SU-DHL-6 (cell line): ENCODE measurements around the gene HECTD4.
"Not testable (repeated sequence)": the region's sequence is repeated elsewhere in the genome, so short reads cannot be mapped to it uniquely, and the experiment has no call there.

Experiments used
- H2AFZ ChIP-seq: fragments of 200-600 bp; sonication (generic); 2 replicates; pipeline ENCODE4 v1.6.1; 2014; ENCODE audit warnings: low read depth, mild to moderate bottlenecking, moderate library complexity, mixed read lengths, antibody characterized with exemption, low read length; ENCODE audit not compliant: severe bottlenecking
- H3F3A ChIP-seq: fragments of 200-600 bp; shearing (Covaris generic); 2 replicates; pipeline ENCODE4 v1.6.0; 2016; ENCODE audit warnings: antibody characterized with exemption, mild to moderate bottlenecking; ENCODE audit not compliant: insufficient read depth
- H3K27ac ChIP-seq: fragments of 200-600 bp; sonication (generic); 2 replicates; pipeline ENCODE4 v1.5.1; 2016; ENCODE audit warnings: low read depth, mild to moderate bottlenecking, low read length, moderate library complexity, mixed read lengths
- H3K27me3 ChIP-seq: fragments of 200-600 bp; sonication (generic), shearing (Covaris generic); 2 replicates; pipeline ENCODE4 v1.6.0; 2014; ENCODE audit warnings: mild to moderate bottlenecking, low read length
- H3K36me3 ChIP-seq: fragments of 200-600 bp; sonication (generic); 2 replicates; pipeline ENCODE4 v1.6.1; 2014; ENCODE audit warnings: mild to moderate bottlenecking, low read length, mixed read lengths
- H3K4me2 ChIP-seq: fragments of 300-600, 200-600 bp; shearing (Covaris generic), sonication (generic); 2 replicates; pipeline ENCODE4 v1.6.0; 2014; ENCODE audit warnings: low read length, low read depth, mild to moderate bottlenecking; ENCODE audit not compliant: poor library complexity, severe bottlenecking
- H3K4me3 ChIP-seq: fragments of 200-600 bp; sonication (generic); 2 replicates; pipeline ENCODE4 v1.5.1; 2014; ENCODE audit warnings: antibody characterized with exemption, low read length, mild to moderate bottlenecking, mixed read lengths; ENCODE audit not compliant: insufficient read depth, poor library complexity, severe bottlenecking
- H3K79me2 ChIP-seq: fragments of 200-600 bp; sonication (generic); 2 replicates; pipeline ENCODE4 v1.6.1; 2014; ENCODE audit warnings: mild to moderate bottlenecking, low read length, moderate library complexity; ENCODE audit not compliant: insufficient read depth
- H3K9ac ChIP-seq: fragments of 200-600 bp; sonication (generic); 2 replicates; pipeline ENCODE4 v1.7.0; 2014; ENCODE audit warnings: mild to moderate bottlenecking, low read length
- H3K9me2 ChIP-seq: fragments of 200-600 bp; sonication (generic); replicated peaks from 2 replicates; pipeline ENCODE4 v1.6.1; 2014; ENCODE audit warnings: low read length; ENCODE audit not compliant: insufficient read depth
- H3K9me3 ChIP-seq: fragments of 200-600 bp; sonication (generic); 2 replicates; pipeline ENCODE4 v1.6.1; 2014; ENCODE audit warnings: low read length, mixed read lengths; ENCODE audit not compliant: insufficient read depth
- H4K20me1 ChIP-seq: fragments of 200-600 bp; sonication (generic); 2 replicates; pipeline ENCODE4 v1.6.1; 2014; ENCODE audit warnings: low read depth, mild to moderate bottlenecking, antibody characterized with exemption, low read length, moderate library complexity, mixed read lengths
- CTCF ChIP-seq: fragments of 200-600 bp; sonication (generic); IDR thresholded peaks from one replicate; pipeline ENCODE4 v1.5.1; 2017; ENCODE audit warnings: antibody characterized with exemption, mild to moderate bottlenecking, low read length, moderate library complexity; ENCODE audit not compliant: insufficient read depth, poor library complexity, severe bottlenecking
- EZH2phosphoT487 ChIP-seq: fragments of 200-600 bp; sonication (generic), shearing (Covaris generic); conservative IDR thresholded peaks from 2 replicates; pipeline ENCODE4 v1.6.1; 2018; ENCODE audit warnings: mild to moderate bottlenecking, antibody characterized with exemption, low read length, moderate library complexity, mixed read lengths

The HECTD4 gene

GRCh38 chr12:112418608-112419296 lies 36.5 kb upstream of the HECTD4 start, which contains the start of gene PTPN11:
TSS of gene PTPN11 (plus strand) at chr12:112418947. CDS start at chr12:112419112, 165 bp downstream.
- Histone ChIP-seq H3K9me2 (no peaks in the 10 kb centered on the region), H3K36me3 (no peaks in the 10 kb centered on the region), H3K4me2 (peak within 1 kb of the TSS; percentile 84), H3K4me3 (peak within 1 kb of the TSS; percentile 82), H4K20me1 (peaks cover 6% of the 10 kb centered on the region), H2AFZ (peak within 1 kb of the TSS; percentile 74), H3F3A (no peaks in the 10 kb centered on the region), H3K79me2 (peaks cover 49% of the 10 kb centered on the region), H3K27ac (peak within 1 kb of the TSS; percentile 43), H3K27me3 (no peaks in the 10 kb centered on the region), H3K9me3 (no peaks in the 10 kb centered on the region), H3K9ac (peak within 1 kb of the TSS; percentile 84)
- peak; percentile 69 for TF ChIP-seq CTCF
- TF ChIP-seq EZH2phosphoT487 = no peak

DNA sequence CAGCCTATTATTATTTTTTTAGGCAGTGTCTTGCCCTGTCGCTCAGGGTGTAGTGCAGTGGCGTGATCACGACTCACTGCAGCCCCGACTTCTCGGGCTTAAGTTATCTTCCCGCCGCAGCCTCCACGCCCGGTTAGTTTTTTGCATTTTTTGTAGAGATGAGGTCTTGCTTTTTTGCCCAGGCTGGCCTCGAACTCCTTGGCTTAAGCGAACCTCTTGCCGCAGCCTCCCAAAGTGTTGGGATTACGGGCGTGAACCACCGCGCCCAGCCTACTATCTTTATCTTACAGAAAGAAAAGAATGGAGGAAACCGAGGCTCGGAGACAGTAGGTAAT lies 36.0 kb upstream of the HECTD4 start:
- no peaks in the 10 kb centered on the region for H3K36me3 ChIP-seq
- peaks cover 6% of the 10 kb centered on the region for H4K20me1 ChIP-seq
- H3K9ac ChIP-seq = peak overlapping the region; percentile 84
- no peaks in the 10 kb centered on the region for H3K27me3 ChIP-seq
- TF ChIP-seq CTCF (no peak), EZH2phosphoT487 (no peak)
- H3K79me2 ChIP-seq = peaks cover 44% of the 10 kb centered on the region
- H3K9me3 ChIP-seq = no peaks in the 10 kb centered on the region
- H3K4me2 ChIP-seq = peak overlapping the region; percentile 84
- no peaks in the 10 kb centered on the region for H3K9me2 ChIP-seq
- H2AFZ ChIP-seq = peak overlapping the region; percentile 74
- peak overlapping the region; percentile 43 for H3K27ac ChIP-seq
- H3K4me3 ChIP-seq = peak overlapping the region; percentile 82
- H3F3A ChIP-seq = no peaks in the 10 kb centered on the region

DNA sequence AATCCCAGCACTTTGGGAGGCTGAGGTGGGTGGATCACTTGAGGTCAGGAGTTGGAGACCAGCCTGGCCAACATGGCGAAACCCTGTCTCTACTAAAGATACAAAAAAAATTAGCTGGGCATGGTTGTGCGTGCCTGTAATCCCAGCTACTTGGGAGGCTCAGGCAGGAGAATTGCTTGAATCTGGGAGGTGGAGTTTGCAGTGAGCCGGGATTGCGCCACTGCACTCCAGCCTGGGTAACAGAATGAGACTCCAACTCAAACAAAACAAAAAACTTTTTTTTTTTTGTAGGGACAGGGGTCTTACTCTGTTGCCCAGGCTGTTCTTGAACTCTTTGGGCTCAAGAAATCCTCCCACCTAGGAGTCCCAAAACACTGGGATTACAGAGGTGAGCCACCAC lies 33.2 kb upstream of the HECTD4 start:
- H3K27me3 ChIP-seq, H4K20me1 ChIP-seq, H3K36me3 ChIP-seq, H3K9ac ChIP-seq, H3K4me3 ChIP-seq, H2AFZ ChIP-seq, H3K9me2 ChIP-seq, H3K9me3 ChIP-seq, H3K27ac ChIP-seq, H3F3A ChIP-seq, H3K4me2 ChIP-seq: not testable (repeated sequence)
- peaks cover 16% of the 10 kb centered on the region for H3K79me2 ChIP-seq

DNA sequence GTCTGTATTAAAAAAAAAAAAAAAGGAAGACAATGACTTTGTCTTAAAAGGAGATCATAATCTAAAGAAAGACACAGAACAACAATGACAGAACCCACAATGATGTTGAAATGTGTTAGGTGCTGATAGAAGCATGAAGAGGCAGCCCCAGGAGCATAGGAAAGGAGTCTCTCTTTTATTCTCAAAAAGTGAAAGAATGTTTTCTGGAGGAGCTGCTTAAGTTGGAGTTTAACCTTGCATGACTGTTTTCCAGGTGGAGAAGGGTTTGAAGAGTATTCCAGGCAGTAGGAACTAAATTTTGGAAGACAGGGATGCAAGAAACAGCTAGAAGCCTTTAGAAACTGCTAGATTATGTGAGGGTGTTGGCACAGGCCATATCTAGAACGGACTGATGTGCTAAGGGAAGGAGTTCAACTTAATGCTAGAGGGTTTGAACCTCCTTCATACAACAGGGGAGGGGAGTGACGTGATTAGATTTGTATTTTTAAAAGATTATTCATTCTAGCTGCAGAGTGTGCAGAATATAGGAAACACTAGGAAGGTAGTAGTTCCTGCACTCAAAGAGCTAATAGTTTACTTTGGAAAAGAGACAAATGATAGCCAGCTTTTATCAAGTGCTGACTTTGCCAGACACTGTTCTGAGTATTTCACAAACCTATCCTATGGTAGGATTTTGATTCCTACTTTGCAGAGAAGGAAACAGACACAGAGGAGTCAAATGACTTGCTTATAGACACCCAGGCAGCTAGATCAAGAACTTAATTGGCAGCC lies 31.8 kb upstream of the HECTD4 start:
- Histone ChIP-seq H3K9me2 (no peaks in the 10 kb centered on the region), H3K79me2 (peaks cover 5% of the 10 kb centered on the region), H4K20me1 (no peaks in the 10 kb centered on the region), H3K9me3 (no peaks in the 10 kb centered on the region), H3F3A (peaks cover 17% of the 10 kb centered on the region), H3K36me3 (no peaks in the 10 kb centered on the region), H3K27me3 (no peaks in the 10 kb centered on the region), H3K9ac (no peak overlapping the region), H3K27ac (no peak overlapping the region), H3K4me3 (no peak overlapping the region), H3K4me2 (no peak overlapping the region), H2AFZ (no peak overlapping the region)
- TF ChIP-seq CTCF (no peak), EZH2phosphoT487 (no peak)
